ENCODE data around the gene CDC42. TPM values are rescaled to one million over a fixed set of nuclear protein-coding genes. Genes with fewer than 3 reads are reported as not detected.
A peak's percentile ranks its signal among the peaks of the same experiment; 100 is the strongest.

The CDC42 gene
- total RNA-seq, 2 experiments from 2014 or later, result 365 to 389 TPM

GRCh38 chr1:22110016-22110415 lies 57.5 kb downstream of the CDC42 start:
- DNase-seq, result no peak
- no peak overlapping the region for H3K4me3 Mint-ChIP-seq
- ATAC-seq, result no peak
- ChIA-PET POLR2A (interaction anchor here (0.6 to 0.7 kb wide), 2 partner anchors 306 to 382 kb away, joined by 5 to 6 read pairs; no protein-coding TSS in a partner anchor), CTCF (interaction anchor here (1.0 to 1.8 kb wide), 3 partner anchors 17 to 22 kb away, joined by 3 to 9 read pairs (median 6); no protein-coding TSS in a partner anchor)
- peaks cover 28% of the 10 kb centered on the region for H3K4me1 Mint-ChIP-seq (ENCODE audit: low read depth)
- no peaks in the 10 kb centered on the region for H3K27me3 Mint-ChIP-seq (ENCODE audit: low read depth)
- peaks cover 59% of the 10 kb centered on the region for H3K36me3 Mint-ChIP-seq (ENCODE audit: low read depth)
- H3K9me3 Mint-ChIP-seq (ENCODE audit: insufficient read depth), result no peaks in the 10 kb centered on the region
- H3K27ac Mint-ChIP-seq, result no peak overlapping the region

- Mint-ChIP-seq H3K4me3 (no peak overlapping the region), H3K9me3 (ENCODE audit: insufficient read depth) (no peaks in the 10 kb centered on the region), H3K27me3 (ENCODE audit: low read depth) (no peaks in the 10 kb centered on the region), H3K4me1 (ENCODE audit: low read depth) (peaks cover 19% of the 10 kb centered on the region), H3K27ac (peak overlapping the region; percentile 46), H3K36me3 (ENCODE audit: low read depth) (peaks cover 56% of the 10 kb centered on the region)
- no peak for ATAC-seq
- ChIA-PET POLR2A (no interaction called here), CTCF (interaction anchor here (0.8 to 1.7 kb wide), 2 partner anchors 18 to 19 kb away, joined by 3 to 9 read pairs; no protein-coding TSS in a partner anchor)
- no peak for DNase-seq
Measured at GRCh38 chr1:22111115-22111514, 58.6 kb downstream of the CDC42 start.

GRCh38 chr1:22111620-22112019 lies 59.1 kb downstream of the CDC42 start:
- Mint-ChIP-seq H3K4me3 (no peak overlapping the region), H3K27ac (peak overlapping the region; percentile 46), H3K27me3 (ENCODE audit: low read depth) (no peaks in the 10 kb centered on the region), H3K4me1 (ENCODE audit: low read depth) (peaks cover 19% of the 10 kb centered on the region), H3K36me3 (ENCODE audit: low read depth) (peaks cover 53% of the 10 kb centered on the region), H3K9me3 (ENCODE audit: insufficient read depth) (no peaks in the 10 kb centered on the region)
- ATAC-seq, result no peak
- DNase-seq, result no peak
- CTCF ChIA-PET, result interaction anchor here (0.8 kb wide), 1 partner anchor 19 kb away, joined by 3 read pairs; no protein-coding TSS in a partner anchor
- POLR2A ChIA-PET, result no interaction called here

DNA sequence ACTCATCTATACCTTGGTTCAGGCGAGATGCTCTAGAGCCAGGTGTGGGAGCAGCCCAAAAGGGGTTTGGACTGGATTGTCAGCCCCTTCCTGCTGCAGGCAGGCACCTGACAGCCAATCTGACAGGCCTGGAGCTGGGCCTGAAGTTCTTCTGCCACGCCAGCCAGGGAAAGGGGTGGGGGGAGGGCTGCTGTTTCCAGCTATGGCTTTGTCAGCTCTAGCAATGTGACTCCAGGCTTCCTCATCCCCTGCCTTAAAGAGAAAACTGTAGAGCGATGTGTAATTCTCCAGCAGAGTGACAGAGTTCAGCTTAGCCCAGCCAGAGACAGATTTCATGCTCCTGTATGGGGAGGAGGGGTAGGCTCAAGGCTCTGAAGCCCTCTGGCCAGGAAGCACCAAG lies 60.0 kb downstream of the CDC42 start:
- Mint-ChIP-seq H3K4me1 (ENCODE audit: low read depth) (peaks cover 24% of the 10 kb centered on the region), H3K27ac (no peak overlapping the region), H3K4me3 (no peak overlapping the region), H3K36me3 (ENCODE audit: low read depth) (peaks cover 50% of the 10 kb centered on the region), H3K9me3 (ENCODE audit: insufficient read depth) (no peaks in the 10 kb centered on the region), H3K27me3 (ENCODE audit: low read depth) (no peaks in the 10 kb centered on the region)
- ATAC-seq (no peak), DNase-seq (no peak)
- POLR2A ChIA-PET, result no interaction called here
- CTCF ChIA-PET, result interaction anchor here (1.6 to 1.7 kb wide), 2 partner anchors 14 to 304 kb away, joined by 3 to 5 read pairs; no protein-coding TSS in a partner anchor

- no peak overlapping the region for H3K4me3 Mint-ChIP-seq
- H3K27ac Mint-ChIP-seq, result peak overlapping the region; percentile 30
- ChIA-PET POLR2A (interaction anchor here (0.7 kb wide), 1 partner anchor 9 kb away, joined by 3 read pairs; no protein-coding TSS in a partner anchor), CTCF (interaction anchor here (1.6 to 2.9 kb wide), 3 partner anchors 9 to 302 kb away, joined by 3 to 14 read pairs (median 5); no protein-coding TSS in a partner anchor)
- no peaks in the 10 kb centered on the region for H3K9me3 Mint-ChIP-seq (ENCODE audit: insufficient read depth)
- DNase-seq (no peak), ATAC-seq (no peak)
- H3K36me3 Mint-ChIP-seq (ENCODE audit: low read depth), result peaks cover 35% of the 10 kb centered on the region
- no peaks in the 10 kb centered on the region for H3K27me3 Mint-ChIP-seq (ENCODE audit: low read depth)
- H3K4me1 Mint-ChIP-seq (ENCODE audit: low read depth), result peaks cover 22% of the 10 kb centered on the region
Measured at GRCh38 chr1:22114083-22115012, 61.8 kb downstream of the CDC42 start.

GRCh38 chr1:22115286-22115685 lies 62.8 kb downstream of the CDC42 start:
- ChIA-PET CTCF (interaction anchor here (2.9 kb wide), 1 partner anchor 10 kb away, joined by 14 read pairs; no protein-coding TSS in a partner anchor), POLR2A (no interaction called here)
- peaks cover 39% of the 10 kb centered on the region for H3K36me3 Mint-ChIP-seq (ENCODE audit: low read depth)
- DNase-seq (no peak), ATAC-seq (no peak)
- no peaks in the 10 kb centered on the region for H3K27me3 Mint-ChIP-seq (ENCODE audit: low read depth)
- no peak overlapping the region for H3K4me3 Mint-ChIP-seq
- no peaks in the 10 kb centered on the region for H3K9me3 Mint-ChIP-seq (ENCODE audit: insufficient read depth)
- peak overlapping the region; percentile 21 for H3K27ac Mint-ChIP-seq
- H3K4me1 Mint-ChIP-seq (ENCODE audit: low read depth), result peaks cover 22% of the 10 kb centered on the region

GRCh38 chr1:22117238-22117637 lies 64.7 kb downstream of the CDC42 start:
- CTCF ChIA-PET, result interaction anchor here (0.9 kb wide), 1 partner anchor 12 kb away, joined by 6 read pairs; no protein-coding TSS in a partner anchor
- peaks cover 29% of the 10 kb centered on the region for H3K36me3 Mint-ChIP-seq (ENCODE audit: low read depth)
- no peaks in the 10 kb centered on the region for H3K27me3 Mint-ChIP-seq (ENCODE audit: low read depth)
- peak overlapping the region; percentile 44 for H3K27ac Mint-ChIP-seq
- H3K4me3 Mint-ChIP-seq, result no peak overlapping the region
- DNase-seq (no peak), ATAC-seq (no peak)
- no peaks in the 10 kb centered on the region for H3K9me3 Mint-ChIP-seq (ENCODE audit: insufficient read depth)
- peaks cover 22% of the 10 kb centered on the region for H3K4me1 Mint-ChIP-seq (ENCODE audit: low read depth)
- POLR2A ChIA-PET, result no interaction called here

DNA sequence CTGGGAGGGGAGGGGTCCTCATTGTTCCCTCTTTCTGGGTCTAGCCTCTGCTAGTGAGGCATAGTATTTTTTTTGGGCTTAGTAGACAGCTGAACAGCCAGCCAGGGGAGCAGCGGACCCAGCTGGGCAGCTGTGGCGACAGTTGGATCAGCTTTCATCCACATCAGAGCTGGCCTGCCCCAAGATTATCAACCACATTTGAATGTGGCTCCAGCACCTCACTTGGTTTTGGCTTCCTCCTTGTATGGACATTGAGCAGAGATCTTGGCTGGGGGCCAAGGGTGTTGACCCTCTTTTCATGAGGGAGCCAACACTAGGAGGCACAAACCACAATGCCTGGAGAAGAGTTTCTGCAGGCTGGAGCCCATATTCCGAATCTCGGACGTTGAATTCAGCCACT lies 65.3 kb downstream of the CDC42 start:
- Mint-ChIP-seq H3K27me3 (ENCODE audit: low read depth) (no peaks in the 10 kb centered on the region), H3K27ac (peak overlapping the region; percentile 22), H3K4me3 (no peak overlapping the region), H3K4me1 (ENCODE audit: low read depth) (peaks cover 22% of the 10 kb centered on the region), H3K36me3 (ENCODE audit: low read depth) (peaks cover 23% of the 10 kb centered on the region), H3K9me3 (ENCODE audit: insufficient read depth) (no peaks in the 10 kb centered on the region)
- ATAC-seq (no peak), DNase-seq (no peak)
- ChIA-PET POLR2A (no interaction called here), CTCF (interaction anchor here (0.9 kb wide), 1 partner anchor 13 kb away, joined by 6 read pairs; no protein-coding TSS in a partner anchor)

DNA sequence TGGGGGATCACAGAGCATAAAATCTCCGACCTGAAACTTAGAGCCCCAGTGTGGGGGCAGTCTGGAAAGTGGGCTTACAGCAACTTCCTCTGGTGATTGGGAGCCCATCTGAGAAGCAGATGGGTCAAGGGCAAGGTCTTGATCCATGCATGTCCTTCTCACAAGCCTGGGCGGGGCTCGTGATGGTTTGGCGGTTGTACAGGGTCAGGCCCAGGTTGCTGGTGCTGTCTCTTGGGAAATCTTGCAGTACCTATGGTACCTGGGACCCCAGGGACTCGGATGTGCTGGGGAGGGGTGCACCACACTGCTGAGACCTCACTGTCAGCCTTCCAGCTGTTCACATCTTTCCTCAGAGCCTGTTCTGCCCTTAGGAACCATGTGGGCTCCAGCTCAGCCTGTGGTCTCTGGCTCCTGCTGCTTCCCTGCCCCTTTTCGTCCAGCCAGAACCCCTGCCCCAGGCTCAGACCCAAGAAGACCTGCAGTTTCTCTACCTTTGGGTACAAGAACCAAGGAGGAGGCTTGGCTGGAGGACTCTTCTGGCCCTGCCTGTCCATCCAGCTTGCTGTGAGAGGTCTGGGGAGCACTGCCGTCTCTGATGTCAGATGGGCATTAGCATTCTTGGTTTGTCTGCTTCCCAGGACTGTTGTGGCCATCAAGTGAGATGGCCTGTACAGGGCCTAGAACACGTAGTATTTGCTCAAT lies 65.9 kb downstream of the CDC42 start:
- no peaks in the 10 kb centered on the region for H3K9me3 Mint-ChIP-seq (ENCODE audit: insufficient read depth)
- ChIA-PET CTCF (no interaction called here), POLR2A (no interaction called here)
- H3K4me1 Mint-ChIP-seq (ENCODE audit: low read depth), result peaks cover 22% of the 10 kb centered on the region
- no peak overlapping the region for H3K4me3 Mint-ChIP-seq
- H3K27ac Mint-ChIP-seq, result no peak overlapping the region
- peaks cover 17% of the 10 kb centered on the region for H3K36me3 Mint-ChIP-seq (ENCODE audit: low read depth)
- H3K27me3 Mint-ChIP-seq (ENCODE audit: low read depth), result no peaks in the 10 kb centered on the region
- ATAC-seq, result no peak
- no peak for DNase-seq

DNA sequence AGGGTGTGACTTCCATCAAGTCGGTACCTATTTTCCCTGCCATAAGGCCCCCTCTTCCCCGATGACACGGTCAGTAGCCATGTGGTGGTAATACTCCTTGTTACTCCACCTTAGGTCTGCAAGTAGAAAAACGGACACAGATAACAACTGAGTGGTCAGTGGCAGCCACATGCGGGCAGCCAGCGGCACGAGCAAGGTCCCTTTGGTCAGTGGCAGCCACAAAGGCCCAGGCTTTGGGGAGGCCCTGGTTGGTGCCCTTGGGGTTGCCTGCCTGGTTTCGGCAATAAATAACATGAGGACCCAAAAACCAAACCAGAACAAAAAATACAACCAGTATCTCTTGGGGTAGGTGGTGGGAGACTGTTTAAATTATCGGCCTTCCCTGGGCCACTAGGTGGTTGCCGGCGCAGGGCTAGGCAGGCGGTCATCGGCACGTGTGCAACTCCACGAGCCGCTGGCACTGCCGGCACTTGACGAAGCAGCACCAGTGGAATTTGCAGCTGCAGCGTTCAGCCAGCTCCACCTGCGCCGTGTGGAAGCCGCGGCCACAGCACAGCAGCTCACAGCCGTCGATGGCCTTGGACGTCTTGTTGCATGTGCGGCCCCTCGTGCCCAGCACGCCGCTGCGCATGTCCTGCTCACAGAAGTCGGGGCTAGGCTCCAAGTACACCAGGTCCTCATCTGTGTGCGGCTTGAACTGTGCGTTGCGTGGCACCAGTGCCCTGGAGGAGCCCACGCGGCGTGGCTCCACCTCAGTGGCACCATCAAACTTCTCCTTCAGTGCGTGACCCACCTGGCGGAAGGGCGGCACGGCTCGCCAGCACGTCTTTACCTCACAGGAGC lies 67.3 kb downstream of the CDC42 start:
- ATAC-seq (no peak), DNase-seq (no peak)
- Mint-ChIP-seq H3K9me3 (ENCODE audit: insufficient read depth) (no peaks in the 10 kb centered on the region), H3K27me3 (ENCODE audit: low read depth) (no peaks in the 10 kb centered on the region), H3K4me3 (no peak overlapping the region), H3K27ac (no peak overlapping the region), H3K4me1 (ENCODE audit: low read depth) (peaks cover 19% of the 10 kb centered on the region), H3K36me3 (ENCODE audit: low read depth) (peaks cover 13% of the 10 kb centered on the region)
- POLR2A ChIA-PET, result no interaction called here
- CTCF ChIA-PET, result no interaction called here

DNA sequence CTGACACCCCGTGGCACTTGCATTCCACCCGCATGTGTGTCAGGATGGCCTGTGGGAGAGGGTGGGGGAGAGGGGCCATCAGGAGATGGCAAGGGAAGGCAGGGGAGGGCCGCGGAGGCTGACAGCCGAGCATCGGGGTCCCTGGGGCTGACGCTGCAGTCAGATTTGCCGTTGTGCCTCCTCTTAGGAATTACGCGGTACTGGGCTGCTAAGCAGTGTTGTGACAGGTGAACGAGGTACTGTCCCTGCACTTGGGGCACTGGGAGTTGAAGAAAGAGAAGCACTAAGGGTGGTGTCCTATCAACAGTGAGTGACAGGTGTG lies 67.9 kb downstream of the CDC42 start:
- no peak for DNase-seq
- Mint-ChIP-seq H3K27me3 (ENCODE audit: low read depth) (no peaks in the 10 kb centered on the region), H3K36me3 (ENCODE audit: low read depth) (peaks cover 13% of the 10 kb centered on the region), H3K4me1 (ENCODE audit: low read depth) (peaks cover 16% of the 10 kb centered on the region), H3K4me3 (no peak overlapping the region), H3K27ac (peak overlapping the region; percentile 14), H3K9me3 (ENCODE audit: insufficient read depth) (no peaks in the 10 kb centered on the region)
- ATAC-seq, result no peak
- ChIA-PET CTCF (interaction anchor here (1.4 kb wide), 1 partner anchor 11 kb away, joined by 6 read pairs; no protein-coding TSS in a partner anchor), POLR2A (no interaction called here)
